Ishikawa (cell line): ENCODE data around the gene PARD3B.

Source experiments
- CEBPB ChIP-seq: IDR thresholded peaks from 2 replicates; pipeline ENCODE4 v1.6.1; 2012
- EP300 ChIP-seq: IDR thresholded peaks from 2 replicates; pipeline ENCODE4 v1.6.1; 2012; ENCODE audit warnings: borderline replicate concordance
- RAD21 ChIP-seq: IDR thresholded peaks from 2 replicates; pipeline ENCODE4 v1.6.1; 2012; ENCODE audit warnings: low read depth
- TAF1 ChIP-seq: IDR thresholded peaks from 2 replicates; pipeline ENCODE4 v1.6.1; 2012; ENCODE audit warnings: low read depth, mild to moderate bottlenecking
- TCF12 ChIP-seq: IDR thresholded peaks from 2 replicates; pipeline ENCODE4 v1.6.1; 2012; ENCODE audit warnings: low read depth
- YY1 ChIP-seq: IDR thresholded peaks from 2 replicates; pipeline ENCODE4 v1.6.1; 2012; ENCODE audit warnings: low read depth
- TF ChIP-seq, protein P1 (sequence below): IDR thresholded peaks from 2 replicates; pipeline ENCODE4 v1.6.1; 2012; ENCODE audit warnings: low read depth, mild to moderate bottlenecking
- TF ChIP-seq, protein P2 (sequence below): IDR thresholded peaks from 2 replicates; pipeline ENCODE4 v1.6.1; 2012

DNA sequence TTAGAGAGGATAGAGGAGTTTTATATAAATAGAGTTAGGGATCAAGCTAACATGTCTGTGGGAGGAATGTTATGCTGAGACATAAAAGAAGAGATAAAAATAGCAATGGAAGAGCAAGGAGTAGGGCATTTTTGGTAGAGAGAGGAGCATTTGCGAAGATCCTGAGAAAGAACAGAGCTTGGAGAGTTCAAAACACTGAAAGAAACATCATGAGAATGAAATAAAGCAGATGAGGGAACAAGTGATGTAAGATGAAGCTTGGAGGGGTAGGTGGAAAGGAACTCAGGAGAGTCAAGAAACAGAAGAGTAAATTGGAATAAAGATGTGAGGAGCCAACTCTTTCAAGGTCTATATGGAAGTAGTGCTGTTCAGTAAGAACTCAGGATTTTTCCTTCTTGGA is 308.6 kb downstream of the PARD3B start:
- TF ChIP-seq EP300 (no peak), RAD21 (no peak), TAF1 (no peak), TCF12 (no peak), CEBPB (no peak), YY1 (no peak)
- TF ChIP-seq, protein P1, sequence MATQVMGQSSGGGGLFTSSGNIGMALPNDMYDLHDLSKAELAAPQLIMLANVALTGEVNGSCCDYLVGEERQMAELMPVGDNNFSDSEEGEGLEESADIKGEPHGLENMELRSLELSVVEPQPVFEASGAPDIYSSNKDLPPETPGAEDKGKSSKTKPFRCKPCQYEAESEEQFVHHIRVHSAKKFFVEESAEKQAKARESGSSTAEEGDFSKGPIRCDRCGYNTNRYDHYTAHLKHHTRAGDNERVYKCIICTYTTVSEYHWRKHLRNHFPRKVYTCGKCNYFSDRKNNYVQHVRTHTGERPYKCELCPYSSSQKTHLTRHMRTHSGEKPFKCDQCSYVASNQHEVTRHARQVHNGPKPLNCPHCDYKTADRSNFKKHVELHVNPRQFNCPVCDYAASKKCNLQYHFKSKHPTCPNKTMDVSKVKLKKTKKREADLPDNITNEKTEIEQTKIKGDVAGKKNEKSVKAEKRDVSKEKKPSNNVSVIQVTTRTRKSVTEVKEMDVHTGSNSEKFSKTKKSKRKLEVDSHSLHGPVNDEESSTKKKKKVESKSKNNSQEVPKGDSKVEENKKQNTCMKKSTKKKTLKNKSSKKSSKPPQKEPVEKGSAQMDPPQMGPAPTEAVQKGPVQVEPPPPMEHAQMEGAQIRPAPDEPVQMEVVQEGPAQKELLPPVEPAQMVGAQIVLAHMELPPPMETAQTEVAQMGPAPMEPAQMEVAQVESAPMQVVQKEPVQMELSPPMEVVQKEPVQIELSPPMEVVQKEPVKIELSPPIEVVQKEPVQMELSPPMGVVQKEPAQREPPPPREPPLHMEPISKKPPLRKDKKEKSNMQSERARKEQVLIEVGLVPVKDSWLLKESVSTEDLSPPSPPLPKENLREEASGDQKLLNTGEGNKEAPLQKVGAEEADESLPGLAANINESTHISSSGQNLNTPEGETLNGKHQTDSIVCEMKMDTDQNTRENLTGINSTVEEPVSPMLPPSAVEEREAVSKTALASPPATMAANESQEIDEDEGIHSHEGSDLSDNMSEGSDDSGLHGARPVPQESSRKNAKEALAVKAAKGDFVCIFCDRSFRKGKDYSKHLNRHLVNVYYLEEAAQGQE = no peak
- TF ChIP-seq, protein P2, sequence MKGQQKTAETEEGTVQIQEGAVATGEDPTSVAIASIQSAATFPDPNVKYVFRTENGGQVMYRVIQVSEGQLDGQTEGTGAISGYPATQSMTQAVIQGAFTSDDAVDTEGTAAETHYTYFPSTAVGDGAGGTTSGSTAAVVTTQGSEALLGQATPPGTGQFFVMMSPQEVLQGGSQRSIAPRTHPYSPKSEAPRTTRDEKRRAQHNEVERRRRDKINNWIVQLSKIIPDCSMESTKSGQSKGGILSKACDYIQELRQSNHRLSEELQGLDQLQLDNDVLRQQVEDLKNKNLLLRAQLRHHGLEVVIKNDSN = no peak
